B cell (primary cell): ENCODE measurements around the gene NEURL2. TPM values are rescaled to one million over a fixed set of nuclear protein-coding genes. Genes with fewer than 3 reads are reported as not detected.

Source experiments
- ATAC-seq: fragments of 200-7000 bp; cut with Tn5 transposase; one replicate; pipeline ENCODE4 v1.10.0; 2021; ENCODE audit warnings: low read depth, mild to moderate bottlenecking, moderate number of reproducible peaks, moderate library complexity
- CTCF ChIA-PET: fragments of 350-600 bp; sonication (Branson Sonifier 250); formaldehyde crosslinking; loops from one replicate; lab custom pipeline; 2021; ENCODE audit warnings: antibody characterized with exemption, inconsistent platforms; lab: Charles Lee
- POLR2A ChIA-PET: fragments of 350-600 bp; sonication (Branson Sonifier 250); formaldehyde crosslinking; loops from one replicate; lab custom pipeline; 2021; ENCODE audit warnings: antibody characterized with exemption; lab: Charles Lee
- DNase-seq: peaks from one replicate; pipeline ENCODE4 v3.0.0; 2013
- H2AFZ ChIP-seq: 2 replicates; pipeline ENCODE4 v1.6.1; 2012; ENCODE audit warnings: mild to moderate bottlenecking, low read depth, low read length; ENCODE audit not compliant: insufficient read depth, poor library complexity, severe bottlenecking
- H3K27ac ChIP-seq, 2 donors: 1 replicate in 1 of 2; 2 replicates in 1 of 2; pipeline ENCODE4 v1.5.1; 2012 to 2013; ENCODE audit warnings: low read length in 2 of 2, mild to moderate bottlenecking in 2 of 2, moderate library complexity in 1 of 2
- H3K27me3 ChIP-seq, 4 experiments: fragments of 200-600 bp in 1 of 4; sonication (generic) in 1 of 4; replicated peaks in 1 of 4; 1 replicate in 2 of 4; 2 replicates in 2 of 4; pipeline versions ENCODE4 v1.6.1 to v1.7.0; 2013 to 2016; ENCODE audit warnings: low read length in 3 of 4, mild to moderate bottlenecking in 2 of 4, mixed read lengths in 1 of 4, moderate library complexity in 1 of 4; ENCODE audit not compliant: insufficient read depth in 4 of 4, control insufficient read depth in 3 of 4; ENCODE audit errors: control extremely low read depth in 1 of 4
- H3K36me3 ChIP-seq, 2 experiments: replicated peaks in 1 of 2; 1 replicate in 1 of 2; 2 replicates in 1 of 2; pipeline versions ENCODE4 v1.6.1 to v1.7.1; 2013; ENCODE audit warnings: low read length in 1 of 2; ENCODE audit not compliant: insufficient read depth in 2 of 2, control insufficient read depth in 1 of 2; ENCODE audit errors: control extremely low read depth in 1 of 2, extremely low read depth in 1 of 2
- H3K4me1 ChIP-seq, 2 donors: fragments of 200-600 bp in 1 of 2; sonication (generic) in 1 of 2; 1 replicate in 1 of 2; 2 replicates in 1 of 2; pipeline versions ENCODE4 v1.5.1 to v1.6.1; 2013 to 2017; ENCODE audit warnings: low read length in 2 of 2; ENCODE audit not compliant: control insufficient read depth in 2 of 2, insufficient read depth in 2 of 2
- H3K4me2 ChIP-seq: replicated peaks from 2 replicates; pipeline ENCODE3; 2012; ENCODE audit warnings: mild to moderate bottlenecking, low read depth, low read length; ENCODE audit not compliant: poor library complexity, severe bottlenecking
- H3K4me3 ChIP-seq, 5 experiments: fragments of 200-600 bp in 1 of 5; sonication (generic) in 1 of 5; 1 replicate in 3 of 5; 2 replicates in 2 of 5; pipeline versions ENCODE4 v1.5.1 to v1.7.0; 2011 to 2016; ENCODE audit warnings: low read length in 4 of 5, mild to moderate bottlenecking in 4 of 5, low read depth in 2 of 5, control low read depth in 1 of 5, moderate library complexity in 1 of 5; ENCODE audit not compliant: insufficient read depth in 1 of 5; ENCODE audit errors: control extremely low read depth in 1 of 5, extremely low read depth in 1 of 5
- H3K79me2 ChIP-seq: fragments of 200-600 bp; sonication (generic); one replicate; pipeline ENCODE4 v1.6.0; 2016; ENCODE audit warnings: low read length; ENCODE audit not compliant: control insufficient read depth, insufficient read depth
- H3K9ac ChIP-seq: fragments of 200-600 bp; sonication (generic); 2 replicates; pipeline ENCODE4 v1.6.1; 2017; ENCODE audit warnings: mild to moderate bottlenecking, low read length, moderate library complexity
- H3K9me3 ChIP-seq, 3 donors: one replicate each; pipeline versions ENCODE4 v1.6.1 to v1.7.1; 2013; ENCODE audit warnings: low read length in 2 of 3; ENCODE audit not compliant: control insufficient read depth in 2 of 3, insufficient read depth in 1 of 3; ENCODE audit errors: control extremely low read depth in 1 of 3
- H4K20me1 ChIP-seq: 2 replicates; pipeline ENCODE4 v1.6.0; 2012; ENCODE audit warnings: mild to moderate bottlenecking, low read length; ENCODE audit not compliant: insufficient read depth, control insufficient read depth, poor library complexity, severe bottlenecking
- H3K27ac Mint-ChIP-seq: one replicate; pipeline ENCODE4 v1.8.0; 2021; ENCODE audit warnings: mixed read lengths
- H3K27me3 Mint-ChIP-seq: one replicate; pipeline ENCODE4 v1.8.0; 2021; ENCODE audit warnings: mixed read lengths
- H3K4me1 Mint-ChIP-seq: one replicate; pipeline ENCODE4 v1.8.0; 2021; ENCODE audit warnings: mixed read lengths
- H3K4me3 Mint-ChIP-seq: one replicate; pipeline ENCODE4 v1.8.0; 2021; ENCODE audit warnings: mixed read lengths
- H3K9me3 Mint-ChIP-seq: one replicate; pipeline ENCODE4 v1.8.0; 2022; ENCODE audit warnings: mixed read lengths; ENCODE audit not compliant: insufficient read depth
- EZH2 ChIP-seq: IDR thresholded peaks from 2 replicates; pipeline ENCODE4 v1.6.1; 2012; ENCODE audit warnings: borderline replicate concordance, low read depth, mild to moderate bottlenecking, moderate library complexity, low read length; ENCODE audit not compliant: insufficient read depth, poor library complexity, severe bottlenecking
- WGBS: methylation state at CpG from one replicate; pipeline ENCODE4 v1.1.5; 2013; ENCODE audit warnings: missing lambda C conversion rate; ENCODE audit not compliant: insufficient coverage; 5-methylcytosine and 5-hydroxymethylcytosine counted together
- intact Hi-C: fragments of 100-400 bp; cut with micrococcal nuclease; formaldehyde crosslinking; loops from one replicate; pipeline ENCODE4 v1.10.0; 2022
- polyA plus RNA-seq: library from polyadenylated mRNA; depleted of rRNA; stranded (reverse); fragments of >200 nt; gene quantifications from 2 replicates; pipeline ENCODE4 v1.2.3, GENCODE V29; 2012
- total RNA-seq, 2 donors: library from RNA; stranded (reverse); fragments of 120-200 nt in 1 of 2; gene quantifications; 1 replicate in 1 of 2; 2 replicates in 1 of 2; pipeline versions ENCODE4 v1.2.3 to v1.2.4, GENCODE V29; 2013 to 2022
- TF ChIP-seq, protein P1 (sequence below): fragments of 200-600 bp; IDR thresholded peaks from one replicate; pipeline ENCODE4 v1.8.0; 2022; ENCODE audit warnings: antibody characterized with exemption, mild to moderate bottlenecking

NEURL2 gene
- total and polyA plus RNA-seq, 2 donors (not counting 1 experiment from before 2014, with no cell fraction given) = 3.3 to 5.4 TPM

DNA sequence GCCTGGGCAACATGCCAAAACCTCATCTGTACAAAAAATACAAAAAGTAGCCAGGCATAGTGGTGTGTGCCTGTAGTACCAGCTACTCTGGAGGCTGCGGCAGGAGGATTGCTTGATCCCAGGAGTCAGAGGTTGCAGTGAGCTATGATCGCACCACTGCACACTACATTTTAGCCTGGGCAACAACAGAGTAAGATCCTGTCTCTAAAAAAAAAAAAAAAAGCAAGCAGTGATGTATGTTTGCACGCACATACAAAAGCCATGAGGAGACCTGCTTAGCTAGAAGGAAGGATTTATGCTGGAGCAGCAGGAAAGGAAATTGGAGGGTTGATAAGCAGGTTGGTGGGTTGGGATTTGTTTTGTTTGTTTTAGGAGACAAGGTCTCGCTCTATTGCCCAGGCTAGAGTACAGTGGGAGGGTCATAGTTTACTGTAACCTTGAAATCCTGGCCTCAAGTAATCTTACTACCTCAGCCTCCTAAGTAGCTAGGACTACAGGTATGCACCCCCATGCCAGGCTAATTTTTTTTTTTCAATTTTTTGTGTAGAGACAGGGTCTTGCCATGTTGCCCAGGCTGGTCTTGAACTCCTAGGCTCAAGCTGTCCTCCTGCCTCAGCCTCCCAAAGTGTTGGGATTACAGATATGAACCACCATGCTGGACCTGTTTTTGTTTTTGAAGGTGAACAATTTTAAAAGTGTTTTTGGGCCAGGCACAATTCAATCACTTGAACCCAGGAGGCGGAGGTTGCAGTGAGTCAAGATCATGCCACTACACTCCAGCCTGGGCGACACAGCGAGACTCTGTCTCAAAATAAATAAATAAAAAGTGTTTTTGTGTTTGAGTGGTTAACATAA is 29.6 kb downstream of the NEURL2 start:
- ATAC-seq = no peak
- peaks cover 50% of the 10 kb centered on the region for H3K79me2 ChIP-seq
- no peak overlapping the region for H3K4me3 Mint-ChIP-seq

More for the DNA sequence above, 29.6 kb downstream of the NEURL2 start:
- H4K20me1 ChIP-seq = no peaks in the 10 kb centered on the region
- H3K4me3 ChIP-seq = no peak overlapping the region
- POLR2A ChIA-PET = interaction anchor here (0.6 kb wide), 1 partner anchor 48 kb away, joined by 3 read pairs; no protein-coding TSS in a partner anchor
- no peak overlapping the region for H3K27ac Mint-ChIP-seq
- CTCF ChIA-PET = interaction anchor here (0.8 to 1.6 kb wide), 3 partner anchors 28 to 109 kb away, joined by 4 to 6 read pairs (median 4); no protein-coding TSS in a partner anchor
- intact Hi-C loops = no loop called here
- WGBS = 100% methylated on average over 1 of the region's 7 CpGs
- no peaks in the 10 kb centered on the region for H3K9me3 Mint-ChIP-seq
- H3K27ac ChIP-seq = no peak overlapping the region
- H3K4me1 ChIP-seq = peaks cover 10 to 14% of the 10 kb centered on the region in 2 donors
- H3K9ac ChIP-seq = no peak overlapping the region
- no peaks in the 10 kb centered on the region for H3K36me3 ChIP-seq
- DNase-seq = no peak
- no peak for TF ChIP-seq EZH2
- TF ChIP-seq, protein P1, sequence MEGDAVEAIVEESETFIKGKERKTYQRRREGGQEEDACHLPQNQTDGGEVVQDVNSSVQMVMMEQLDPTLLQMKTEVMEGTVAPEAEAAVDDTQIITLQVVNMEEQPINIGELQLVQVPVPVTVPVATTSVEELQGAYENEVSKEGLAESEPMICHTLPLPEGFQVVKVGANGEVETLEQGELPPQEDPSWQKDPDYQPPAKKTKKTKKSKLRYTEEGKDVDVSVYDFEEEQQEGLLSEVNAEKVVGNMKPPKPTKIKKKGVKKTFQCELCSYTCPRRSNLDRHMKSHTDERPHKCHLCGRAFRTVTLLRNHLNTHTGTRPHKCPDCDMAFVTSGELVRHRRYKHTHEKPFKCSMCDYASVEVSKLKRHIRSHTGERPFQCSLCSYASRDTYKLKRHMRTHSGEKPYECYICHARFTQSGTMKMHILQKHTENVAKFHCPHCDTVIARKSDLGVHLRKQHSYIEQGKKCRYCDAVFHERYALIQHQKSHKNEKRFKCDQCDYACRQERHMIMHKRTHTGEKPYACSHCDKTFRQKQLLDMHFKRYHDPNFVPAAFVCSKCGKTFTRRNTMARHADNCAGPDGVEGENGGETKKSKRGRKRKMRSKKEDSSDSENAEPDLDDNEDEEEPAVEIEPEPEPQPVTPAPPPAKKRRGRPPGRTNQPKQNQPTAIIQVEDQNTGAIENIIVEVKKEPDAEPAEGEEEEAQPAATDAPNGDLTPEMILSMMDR = no peak
- H3K4me1 Mint-ChIP-seq = peaks cover 24% of the 10 kb centered on the region
- H3K9me3 ChIP-seq = peaks cover 0 to 3% (median 0%) of the 10 kb centered on the region in 3 donors
- H3K4me2 ChIP-seq = no peak overlapping the region
- no peak overlapping the region for H2AFZ ChIP-seq
- no peaks in the 10 kb centered on the region for H3K27me3 Mint-ChIP-seq
- no peaks in the 10 kb centered on the region for H3K27me3 ChIP-seq
